PC-3 (cell line): Measurements from ENCODE around the gene UPF3A. TPM values are rescaled to one million over a fixed set of nuclear protein-coding genes. Genes with fewer than 3 reads are reported as not detected.

ENCODE experiments used
- ATAC-seq: fragments of 200-7000 bp; cut with Tn5 transposase; 2 replicates; pipeline ENCODE4 v1.9.1; 2020; ENCODE audit warnings: mild to moderate bottlenecking, moderate library complexity
- BruUV-seq: library from RNA; stranded (reverse); fragments of 400-500 nt; replicated peaks from 2 replicates; lab custom pipeline; 2021; lab: Mats Ljungman, UMichigan
- CTCF ChIA-PET: fragments of 300-600 bp; sonication (Branson Sonifier 250); formaldehyde crosslinking; loops from one replicate; lab custom pipeline; 2022; ENCODE audit warnings: antibody characterized with exemption; lab: Charles Lee
- POLR2A ChIA-PET: fragments of 300-600 bp; sonication (Branson Sonifier 250); formaldehyde crosslinking; loops from one replicate; lab custom pipeline; 2022; ENCODE audit warnings: antibody characterized with exemption; ENCODE audit not compliant: unreplicated experiment; lab: Charles Lee
- DNase-seq: peaks from one replicate; pipeline ENCODE4 v3.0.0-alpha.2; 2015
- H2AFZ ChIP-seq: fragments of 300-600 bp; sonication (generic); 2 replicates; pipeline ENCODE4 v1.6.0; 2016; ENCODE audit warnings: antibody characterized with exemption, low read length
- H3F3A ChIP-seq: fragments of 300-600 bp; sonication (generic); one replicate; pipeline ENCODE4 v1.6.0; 2017; ENCODE audit warnings: antibody characterized with exemption, low read length, control low read depth, mild to moderate bottlenecking; ENCODE audit not compliant: unreplicated experiment
- H3K27ac ChIP-seq: fragments of 300-600 bp; sonication (generic); 2 replicates; pipeline ENCODE4 v1.5.1; 2016; ENCODE audit warnings: mild to moderate bottlenecking, low read length
- H3K27me3 ChIP-seq: fragments of 300-600 bp; sonication (generic); 2 replicates; pipeline ENCODE4 v1.6.1; 2016; ENCODE audit warnings: low read length, mixed read lengths
- H3K36me3 ChIP-seq: fragments of 300-600 bp; sonication (generic); 2 replicates; pipeline ENCODE4 v1.6.1; 2016; ENCODE audit warnings: low read depth, mixed run types, low read length, mixed read lengths
- H3K4me1 ChIP-seq: fragments of 300-600 bp; sonication (generic); 2 replicates; pipeline ENCODE4 v1.5.1; 2016; ENCODE audit warnings: low read length; ENCODE audit not compliant: insufficient read depth
- H3K4me2 ChIP-seq: fragments of 300-600 bp; sonication (generic); 2 replicates; pipeline ENCODE4 v1.6.0; 2016; ENCODE audit warnings: low read length
- H3K4me3 ChIP-seq: fragments of 300-600 bp; sonication (generic); 2 replicates; pipeline ENCODE4 v1.5.1; 2016; ENCODE audit warnings: mild to moderate bottlenecking, low read length, mixed read lengths
- H3K79me2 ChIP-seq: fragments of 300-600 bp; sonication (generic); 2 replicates; pipeline ENCODE4 v1.6.1; 2017; ENCODE audit warnings: low read length, mixed read lengths
- H3K9ac ChIP-seq: fragments of 300-600 bp; sonication (generic); 2 replicates; pipeline ENCODE4 v1.6.0; 2016; ENCODE audit warnings: mild to moderate bottlenecking, low read length
- H3K9me2 ChIP-seq: fragments of 300-600 bp; sonication (generic); replicated peaks from 2 replicates; pipeline ENCODE4 v1.6.1; 2016; ENCODE audit warnings: mixed run types, low read length, mixed read lengths
- H3K9me3 ChIP-seq: fragments of 300-600 bp; sonication (generic); 2 replicates; pipeline ENCODE4 v1.6.1; 2016; ENCODE audit warnings: low read length, mixed read lengths
- H4K20me1 ChIP-seq: fragments of 300-600 bp; sonication (generic); 2 replicates; pipeline ENCODE4 v1.6.1; 2016; ENCODE audit warnings: low read length, mixed read lengths
- CTCF ChIP-seq: fragments of 300-600 bp; sonication (generic); conservative IDR thresholded peaks from 2 replicates; pipeline ENCODE4 v1.5.1; 2017; ENCODE audit warnings: antibody characterized with exemption, low read depth, mild to moderate bottlenecking, low read length
- EZH2 ChIP-seq: fragments of 300-600 bp; sonication (generic); IDR thresholded peaks from one replicate; pipeline ENCODE4 v1.6.1; 2017; ENCODE audit warnings: antibody characterized with exemption, mild to moderate bottlenecking, low read length; ENCODE audit not compliant: unreplicated experiment
- EZH2phosphoT487 ChIP-seq: fragments of 300-600 bp; sonication (generic); IDR thresholded peaks from 2 replicates; pipeline ENCODE4 v1.6.1; 2018; ENCODE audit warnings: mild to moderate bottlenecking, antibody characterized with exemption, low read length, borderline replicate concordance
- intact Hi-C: fragments of 100-400 bp; cut with micrococcal nuclease; formaldehyde crosslinking; loops from 2 replicates; pipeline ENCODE4 v1.9.0; 2023
- total RNA-seq: library from RNA; depleted of rRNA; stranded (reverse); fragments of >200 nt; gene quantifications from 2 replicates; pipeline ENCODE4 v1.2.3, GENCODE V29; 2014

UPF3A gene
- total RNA-seq, 1 experiment from 2014 or later: 18.1 TPM

- Histone ChIP-seq H3K9ac (no peak overlapping the region), H3K27ac (no peak overlapping the region; the same call in 1 of the 2 replicates), H3K4me3 (no peak overlapping the region), H3K4me1 (peaks cover 26% of the 10 kb centered on the region; the same call in 1 of the 2 replicates), H3K79me2 (peaks cover 70% of the 10 kb centered on the region), H3K9me3 (no peaks in the 10 kb centered on the region), H3K4me2 (peak overlapping the region; percentile 6; the same call in 1 of the 2 replicates), H3K27me3 (no peaks in the 10 kb centered on the region), H3K36me3 (peaks cover 23% of the 10 kb centered on the region), H2AFZ (no peak overlapping the region), H3K9me2 (no peaks in the 10 kb centered on the region), H3F3A (no peaks in the 10 kb centered on the region), H4K20me1 (peaks cover 28% of the 10 kb centered on the region)
- ChIA-PET CTCF (no interaction called here), POLR2A (interaction anchor here (0.5 kb wide), 1 partner anchor 255 kb away, joined by 3 read pairs; no protein-coding TSS in a partner anchor)
- peak; percentile 62 for ATAC-seq
- intact Hi-C loops: no loop called here
- peak; percentile 66 for DNase-seq
- no TSS peak for BruUV-seq
- no peak for TF ChIP-seq CTCF
These were observed 38.1 kb downstream of the UPF3A start for GRCh38 chr13:114319441-114319913.

- CTCF ChIA-PET: no interaction called here
- TF ChIP-seq CTCF: no peak
- no peak for TF ChIP-seq EZH2phosphoT487
- TF ChIP-seq EZH2: no peak
- Histone ChIP-seq H3K27me3 (no peaks in the 10 kb centered on the region), H3F3A (no peaks in the 10 kb centered on the region), H3K4me2 (no peak overlapping the region), H3K4me3 (no peak overlapping the region), H3K9me2 (no peaks in the 10 kb centered on the region), H3K79me2 (peaks cover 64% of the 10 kb centered on the region), H2AFZ (no peak overlapping the region), H3K27ac (no peak overlapping the region), H4K20me1 (peaks cover 28% of the 10 kb centered on the region), H3K9me3 (no peaks in the 10 kb centered on the region), H3K9ac (no peak overlapping the region), H3K4me1 (peaks cover 26% of the 10 kb centered on the region; the same call in 1 of the 2 replicates), H3K36me3 (peaks cover 29% of the 10 kb centered on the region)
- no peak for DNase-seq
- no TSS peak for BruUV-seq
- no peak for ATAC-seq
- POLR2A ChIA-PET: no interaction called here
- intact Hi-C loops: no loop called here
These were observed 38.7 kb downstream of the UPF3A start for GRCh38 chr13:114320065-114320464.

GRCh38 chr13:114321256-114321655 lies 39.9 kb downstream of the UPF3A start:
- ChIA-PET POLR2A (no interaction called here), CTCF (no interaction called here)
- Histone ChIP-seq H3F3A (no peaks in the 10 kb centered on the region), H3K9me2 (no peaks in the 10 kb centered on the region), H2AFZ (no peak overlapping the region), H3K27me3 (no peaks in the 10 kb centered on the region), H3K9me3 (no peaks in the 10 kb centered on the region), H3K36me3 (peaks cover 36% of the 10 kb centered on the region), H3K4me3 (no peak overlapping the region), H4K20me1 (peaks cover 28% of the 10 kb centered on the region), H3K4me2 (no peak overlapping the region), H3K4me1 (peaks cover 20% of the 10 kb centered on the region; the same call in 1 of the 2 replicates), H3K79me2 (peaks cover 52% of the 10 kb centered on the region), H3K9ac (no peak overlapping the region), H3K27ac (no peak overlapping the region)
- no peak for ATAC-seq
- no peak for TF ChIP-seq CTCF
- TF ChIP-seq EZH2: no peak
- no peak for TF ChIP-seq EZH2phosphoT487
- DNase-seq: no peak
- intact Hi-C loops: no loop called here
- no TSS peak for BruUV-seq
